PC-3 (cell line): ENCODE measurements around the gene AURKB.

Source experiments
- EZH2 ChIP-seq: fragments of 300-600 bp; sonication (generic); IDR thresholded peaks from one replicate; pipeline ENCODE4 v1.6.1; 2017; ENCODE audit warnings: antibody characterized with exemption, mild to moderate bottlenecking, low read length; ENCODE audit not compliant: unreplicated experiment
- TF ChIP-seq, protein P1 (sequence below): fragments of 300-600 bp; sonication (generic); conservative IDR thresholded peaks from 2 replicates; pipeline ENCODE4 v1.5.1; 2017; ENCODE audit warnings: antibody characterized with exemption, low read depth, mild to moderate bottlenecking, low read length

- TF ChIP-seq, protein P1, sequence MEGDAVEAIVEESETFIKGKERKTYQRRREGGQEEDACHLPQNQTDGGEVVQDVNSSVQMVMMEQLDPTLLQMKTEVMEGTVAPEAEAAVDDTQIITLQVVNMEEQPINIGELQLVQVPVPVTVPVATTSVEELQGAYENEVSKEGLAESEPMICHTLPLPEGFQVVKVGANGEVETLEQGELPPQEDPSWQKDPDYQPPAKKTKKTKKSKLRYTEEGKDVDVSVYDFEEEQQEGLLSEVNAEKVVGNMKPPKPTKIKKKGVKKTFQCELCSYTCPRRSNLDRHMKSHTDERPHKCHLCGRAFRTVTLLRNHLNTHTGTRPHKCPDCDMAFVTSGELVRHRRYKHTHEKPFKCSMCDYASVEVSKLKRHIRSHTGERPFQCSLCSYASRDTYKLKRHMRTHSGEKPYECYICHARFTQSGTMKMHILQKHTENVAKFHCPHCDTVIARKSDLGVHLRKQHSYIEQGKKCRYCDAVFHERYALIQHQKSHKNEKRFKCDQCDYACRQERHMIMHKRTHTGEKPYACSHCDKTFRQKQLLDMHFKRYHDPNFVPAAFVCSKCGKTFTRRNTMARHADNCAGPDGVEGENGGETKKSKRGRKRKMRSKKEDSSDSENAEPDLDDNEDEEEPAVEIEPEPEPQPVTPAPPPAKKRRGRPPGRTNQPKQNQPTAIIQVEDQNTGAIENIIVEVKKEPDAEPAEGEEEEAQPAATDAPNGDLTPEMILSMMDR = no peak
- TF ChIP-seq EZH2 = no peak
Measured at GRCh38 chr17:8175795-8176196, 34.6 kb downstream of the AURKB start.
